Measurements from ENCODE around the gene PRR33. TPM values are rescaled to one million over a fixed set of nuclear protein-coding genes. Genes with fewer than 3 reads are reported as not detected.
A peak's percentile ranks its signal among the peaks of the same experiment; 100 is the strongest.

PRR33 gene
- total RNA-seq, 2 experiments from 2014 or later: 0.07 TPM; not detected in 1

GRCh38 chr11:1918436-1919315 lies 27.0 kb upstream of the PRR33 start:
- peaks cover 9% of the 10 kb centered on the region for H3K4me1 Mint-ChIP-seq (ENCODE audit: low read depth)
- POLR2A ChIA-PET: no interaction called here
- H3K9me3 Mint-ChIP-seq: no peaks in the 10 kb centered on the region
- no peak overlapping the region for H3K4me3 Mint-ChIP-seq
- CTCF ChIA-PET: interaction anchor here (1.4 kb wide), 1 partner anchor 27 kb away, joined by 5 read pairs; the partner anchor contains the start of gene PRR33
- H3K27me3 Mint-ChIP-seq: peaks cover 10% of the 10 kb centered on the region
- no peak for DNase-seq
- H3K36me3 Mint-ChIP-seq: no peaks in the 10 kb centered on the region
- no peak overlapping the region for H3K27ac Mint-ChIP-seq
- intact Hi-C loops (cut with micrococcal nuclease): loop anchor here (5.0 kb wide), 1 partner anchor 36 kb away; no protein-coding TSS in a partner anchor

- H3K36me3 Mint-ChIP-seq: no peaks in the 10 kb centered on the region
- H3K27ac Mint-ChIP-seq: no peak overlapping the region
- POLR2A ChIA-PET: interaction anchor here (1.0 to 1.2 kb wide), 2 partner anchors 26 to 29 kb away, joined by 3 to 6 read pairs; partner anchors contain the start of gene PRR33
- no peaks in the 10 kb centered on the region for H3K9me3 Mint-ChIP-seq
- peaks cover 10% of the 10 kb centered on the region for H3K27me3 Mint-ChIP-seq
- H3K4me3 Mint-ChIP-seq: no peak overlapping the region
- H3K4me1 Mint-ChIP-seq (ENCODE audit: low read depth): peaks cover 9% of the 10 kb centered on the region
- intact Hi-C loops (cut with micrococcal nuclease): loop anchor here (5.0 kb wide), 1 partner anchor 35 kb away; no protein-coding TSS in a partner anchor
- no peak for DNase-seq
- CTCF ChIA-PET: interaction anchor here (0.6 to 1.6 kb wide), 7 partner anchors 26 to 284 kb away, joined by 3 to 5 read pairs (median 4); partner anchors contain the start of gene PRR33
Observed at GRCh38 chr11:1917523-1918435, 26.1 kb upstream of the PRR33 start.

- Mint-ChIP-seq H3K36me3 (no peaks in the 10 kb centered on the region), H3K4me3 (no peak overlapping the region), H3K9me3 (no peaks in the 10 kb centered on the region), H3K4me1 (ENCODE audit: low read depth) (peaks cover 9% of the 10 kb centered on the region), H3K27me3 (peaks cover 10% of the 10 kb centered on the region), H3K27ac (no peak overlapping the region)
- intact Hi-C loops (cut with micrococcal nuclease): loop anchor here (5.0 kb wide), 1 partner anchor 35 kb away; no protein-coding TSS in a partner anchor
- ChIA-PET POLR2A (interaction anchor here (1.0 to 1.2 kb wide), 2 partner anchors 25 to 28 kb away, joined by 3 to 6 read pairs; partner anchors contain the start of gene PRR33), CTCF (interaction anchor here (0.6 to 1.6 kb wide), 7 partner anchors 25 to 239 kb away, joined by 3 to 5 read pairs (median 4); partner anchors contain the start of gene PRR33)
- no peak for DNase-seq
Observed at GRCh38 chr11:1916986-1917522, 25.4 kb upstream of the PRR33 start.

- Mint-ChIP-seq H3K27me3 (peaks cover 10% of the 10 kb centered on the region), H3K36me3 (no peaks in the 10 kb centered on the region), H3K4me1 (ENCODE audit: low read depth) (peaks cover 9% of the 10 kb centered on the region), H3K9me3 (no peaks in the 10 kb centered on the region), H3K4me3 (no peak overlapping the region), H3K27ac (no peak overlapping the region)
- CTCF ChIA-PET: interaction anchor here (0.6 to 1.6 kb wide), 5 partner anchors 26 to 239 kb away, joined by 3 to 5 read pairs (median 3); no protein-coding TSS in a partner anchor
- POLR2A ChIA-PET: interaction anchor here (1.0 to 1.2 kb wide), 2 partner anchors 25 to 27 kb away, joined by 3 to 6 read pairs; partner anchors contain the start of gene PRR33
- intact Hi-C loops (cut with micrococcal nuclease): loop anchor here (5.0 kb wide), 1 partner anchor 34 kb away; no protein-coding TSS in a partner anchor
- peak; percentile 36 for DNase-seq
Observed at GRCh38 chr11:1916132-1916985, 24.7 kb upstream of the PRR33 start.

GRCh38 chr11:1915795-1916131 lies 24.1 kb upstream of the PRR33 start:
- no peak overlapping the region for H3K27ac Mint-ChIP-seq
- H3K4me3 Mint-ChIP-seq: no peak overlapping the region
- CTCF ChIA-PET: no interaction called here

GRCh38 chr11:1913271-1914060 lies 21.8 kb upstream of the PRR33 start:
- no peaks in the 10 kb centered on the region for H3K9me3 Mint-ChIP-seq
- intact Hi-C loops (cut with micrococcal nuclease): loop anchor here (1.0 kb wide), 1 partner anchor 26 kb away; no protein-coding TSS in a partner anchor
- POLR2A ChIA-PET: no interaction called here

More at GRCh38 chr11:1915795-1916131, 24.1 kb upstream of the PRR33 start:
- H3K36me3 Mint-ChIP-seq: no peaks in the 10 kb centered on the region
- DNase-seq: no peak
- intact Hi-C loops (cut with micrococcal nuclease): loop anchor here (5.0 kb wide), 1 partner anchor 33 kb away; no protein-coding TSS in a partner anchor
- H3K4me1 Mint-ChIP-seq (ENCODE audit: low read depth): peaks cover 9% of the 10 kb centered on the region
- peaks cover 10% of the 10 kb centered on the region for H3K27me3 Mint-ChIP-seq
- POLR2A ChIA-PET: no interaction called here
- H3K9me3 Mint-ChIP-seq: no peaks in the 10 kb centered on the region

GRCh38 chr11:1912289-1912878 lies 20.7 kb upstream of the PRR33 start:
- intact Hi-C loops (cut with micrococcal nuclease): no loop called here
- DNase-seq: no peak
- ChIA-PET CTCF (interaction anchor here (0.9 kb wide), 1 partner anchor 35 kb away, joined by 3 read pairs; no protein-coding TSS in a partner anchor), POLR2A (no interaction called here)
- no peak overlapping the region for H3K4me3 Mint-ChIP-seq
- H3K4me1 Mint-ChIP-seq (ENCODE audit: low read depth): peaks cover 9% of the 10 kb centered on the region
- no peaks in the 10 kb centered on the region for H3K36me3 Mint-ChIP-seq
- H3K27ac Mint-ChIP-seq: no peak overlapping the region
- no peaks in the 10 kb centered on the region for H3K9me3 Mint-ChIP-seq
- peaks cover 10% of the 10 kb centered on the region for H3K27me3 Mint-ChIP-seq

More at GRCh38 chr11:1913271-1914060, 21.8 kb upstream of the PRR33 start:
- H3K27ac Mint-ChIP-seq: no peak overlapping the region
- H3K4me1 Mint-ChIP-seq (ENCODE audit: low read depth): peaks cover 9% of the 10 kb centered on the region
- CTCF ChIA-PET: interaction anchor here (0.9 kb wide), 2 partner anchors 31 to 36 kb away, joined by 3 read pairs; no protein-coding TSS in a partner anchor
- no peak overlapping the region for H3K4me3 Mint-ChIP-seq
- peaks cover 10% of the 10 kb centered on the region for H3K27me3 Mint-ChIP-seq
- H3K36me3 Mint-ChIP-seq: no peaks in the 10 kb centered on the region
- no peak for DNase-seq

- DNase-seq: no peak
- Mint-ChIP-seq H3K27ac (no peak overlapping the region), H3K36me3 (no peaks in the 10 kb centered on the region), H3K27me3 (peaks cover 4% of the 10 kb centered on the region), H3K9me3 (no peaks in the 10 kb centered on the region), H3K4me3 (no peak overlapping the region), H3K4me1 (ENCODE audit: low read depth) (no peaks in the 10 kb centered on the region)
- POLR2A ChIA-PET: no interaction called here
- CTCF ChIA-PET: interaction anchor here (0.6 kb wide), 1 partner anchor 257 kb away, joined by 3 read pairs; no protein-coding TSS in a partner anchor
- intact Hi-C loops (cut with micrococcal nuclease): no loop called here
Observed at GRCh38 chr11:1909524-1909923, 17.8 kb upstream of the PRR33 start.

- Mint-ChIP-seq H3K27me3 (peaks cover 2% of the 10 kb centered on the region), H3K27ac (no peak overlapping the region), H3K9me3 (no peaks in the 10 kb centered on the region), H3K4me1 (ENCODE audit: low read depth) (no peaks in the 10 kb centered on the region), H3K36me3 (no peaks in the 10 kb centered on the region), H3K4me3 (no peak overlapping the region)
- intact Hi-C loops (cut with micrococcal nuclease): no loop called here
- DNase-seq: no peak
- ChIA-PET CTCF (interaction anchor here (1.0 to 2.8 kb wide), 3 partner anchors 26 to 244 kb away, joined by 3 to 14 read pairs (median 5); no protein-coding TSS in a partner anchor), POLR2A (no interaction called here)
Observed at GRCh38 chr11:1908618-1909017, 16.9 kb upstream of the PRR33 start.
